ENCODE measurements around the gene S100A8. TPM values are rescaled to one million over a fixed set of nuclear protein-coding genes. Genes with fewer than 3 reads are reported as not detected.

The S100A8 gene
- total and polyA plus RNA-seq, 7 donors, result 14.2 to 109 (median 82.2) TPM; not detected in 1

GRCh38 chr1:153346077-153346723 is 44.7 kb downstream of the S100A8 start:
- Histone ChIP-seq H3K36me3 (no peaks in the 10 kb centered on the region), H3K27me3 (peaks cover 0 to 26% (median 0%) of the 10 kb centered on the region in 3 donors), H3K9me3 (no peaks in the 10 kb centered on the region), H3K4me3 (no peak overlapping the region), H3K27ac (no peak overlapping the region), H3K4me1 (no peaks in the 10 kb centered on the region)
- no peak for DNase-seq
- 12 to 35% methylated on average over 6 of the region's 6 CpGs for WGBS, 2 donors
- intact Hi-C loops (cut with DNase I), result no loop called here
- TF ChIP-seq POLR2A (IDR thresholded peaks at IDR 0.05), result no peak
- TF ChIP-seq EP300 (IDR thresholded peaks at IDR 0.05), result no peak
- no peak for TF ChIP-seq CTCF (IDR thresholded peaks at IDR 0.05)
- no peak for TF ChIP-seq POLR2AphosphoS5 (IDR thresholded peaks at IDR 0.05)

- no peak for DNase-seq
- Histone ChIP-seq H3K27ac (no peak overlapping the region), H3K9me3 (no peaks in the 10 kb centered on the region), H3K27me3 (peaks cover 0 to 20% (median 0%) of the 10 kb centered on the region in 3 donors), H3K4me1 (no peaks in the 10 kb centered on the region), H3K4me3 (no peak overlapping the region), H3K36me3 (no peaks in the 10 kb centered on the region)
- intact Hi-C loops (cut with DNase I), result no loop called here
- WGBS, 2 donors, result 76 to 85% methylated on average over 14 of the region's 14 CpGs
- TF ChIP-seq POLR2A (IDR thresholded peaks at IDR 0.05), result no peak
- TF ChIP-seq POLR2AphosphoS5 (IDR thresholded peaks at IDR 0.05), result no peak
- no peak for TF ChIP-seq EP300 (IDR thresholded peaks at IDR 0.05)
- no peak for TF ChIP-seq CTCF (IDR thresholded peaks at IDR 0.05)
Observed at GRCh38 chr1:153345187-153346076, 45.4 kb downstream of the S100A8 start.

- WGBS, 2 donors, result 34 to 39% methylated on average over 3 of the region's 3 CpGs
- intact Hi-C loops (cut with DNase I), result no loop called here
- H3K27me3 ChIP-seq, result peaks cover 0 to 14% (median 0%) of the 10 kb centered on the region in 3 donors
Observed at GRCh38 chr1:153344718-153345025, 46.2 kb downstream of the S100A8 start.

More at GRCh38 chr1:153344718-153345025, 46.2 kb downstream of the S100A8 start:
- H3K4me3 ChIP-seq, result no peak overlapping the region
- H3K27ac ChIP-seq, result no peak overlapping the region
- no peaks in the 10 kb centered on the region for H3K36me3 ChIP-seq
- TF ChIP-seq CTCF (IDR thresholded peaks at IDR 0.05), result no peak
- no peak for TF ChIP-seq POLR2A (IDR thresholded peaks at IDR 0.05)
- TF ChIP-seq POLR2AphosphoS5 (IDR thresholded peaks at IDR 0.05), result no peak
- no peak for TF ChIP-seq EP300 (IDR thresholded peaks at IDR 0.05)
- no peaks in the 10 kb centered on the region for H3K9me3 ChIP-seq
- no peak for DNase-seq
- no peaks in the 10 kb centered on the region for H3K4me1 ChIP-seq
